HG03469 (cell line): Measurements from ENCODE around the gene NAIP.
"Not testable (repeated sequence)": the region's sequence is repeated elsewhere in the genome, so short reads cannot be mapped to it uniquely, and the experiment has no call there.

Experiments
- ATAC-seq: cut with Tn5 transposase; IDR thresholded peaks from one replicate; pipeline ENCODE4 v1.9.1; 2021; ENCODE audit warnings: mild to moderate bottlenecking, moderate library complexity, moderate number of reproducible peaks; ENCODE audit not compliant: unreplicated experiment

NAIP gene

GRCh38 chr5:71025289-71025953 is at the start of gene NAIP:
TSS of gene NAIP (minus strand) at chr5:71025339. CDS start at chr5:71012915, 12,424 bp downstream.
- ATAC-seq, result not testable (repeated sequence)

GRCh38 chr5:71067262-71067928 is 42.3 kb upstream of the NAIP start, which contains the start of gene GTF2H2:
TSS of gene GTF2H2 (minus strand) at chr5:71067676. CDS start at chr5:71062763, 4,913 bp downstream.
- ATAC-seq, result peak; percentile 86

- not testable (repeated sequence) for ATAC-seq
Observed at GRCh38 chr5:71061322-71061721, 36.2 kb upstream of the NAIP start.

- ATAC-seq, result not testable (repeated sequence)
Observed at GRCh38 chr5:71059426-71059825, 34.3 kb upstream of the NAIP start.

- not testable (repeated sequence) for ATAC-seq
Observed at GRCh38 chr5:71044808-71045207, 19.7 kb upstream of the NAIP start.

GRCh38 chr5:71044128-71044527 is 19.0 kb upstream of the NAIP start:
- not testable (repeated sequence) for ATAC-seq

GRCh38 chr5:71031046-71031776 is 6.1 kb upstream of the NAIP start:
- ATAC-seq, result not testable (repeated sequence)

GRCh38 chr5:71020643-71021042 is 4.5 kb downstream of the NAIP start:
- not testable (repeated sequence) for ATAC-seq

- not testable (repeated sequence) for ATAC-seq
Observed at GRCh38 chr5:71018376-71019005, 6.6 kb downstream of the NAIP start.

GRCh38 chr5:71014176-71014575 is 11.0 kb downstream of the NAIP start:
- no peak for ATAC-seq

- ATAC-seq, result no peak
Observed at GRCh38 chr5:71013575-71013974, 11.6 kb downstream of the NAIP start.

GRCh38 chr5:71011194-71011792 is 13.8 kb downstream of the NAIP start:
- ATAC-seq, result no peak

GRCh38 chr5:71006983-71007382 is 18.2 kb downstream of the NAIP start:
- ATAC-seq, result not testable (repeated sequence)

GRCh38 chr5:70984882-70985281 is 40.3 kb downstream of the NAIP start:
- not testable (repeated sequence) for ATAC-seq

- not testable (repeated sequence) for ATAC-seq
Observed at GRCh38 chr5:70967220-70967619, 57.9 kb downstream of the NAIP start.

- ATAC-seq, result not testable (repeated sequence)
Observed at GRCh38 chr5:70964531-70964930, 60.6 kb downstream of the NAIP start.

- not testable (repeated sequence) for ATAC-seq
Observed at GRCh38 chr5:70953068-70953467, 72.1 kb downstream of the NAIP start.

GRCh38 chr5:70932560-70932959 is 92.6 kb downstream of the NAIP start:
- ATAC-seq, result not testable (repeated sequence)

GRCh38 chr5:70931709-70932368 is 93.3 kb downstream of the NAIP start:
- not testable (repeated sequence) for ATAC-seq

GRCh38 chr5:70925211-70925562 is 100.0 kb downstream of the NAIP start:
- ATAC-seq, result peak; percentile 12
